ENCODE data around the gene RFX4. TPM values are rescaled to one million over a fixed set of nuclear protein-coding genes. Genes with fewer than 3 reads are reported as not detected.

The RFX4 gene
- total and polyA plus RNA-seq, 2 of the 13 experiments (the other 11 are each of a cell fraction or from before 2014, with no cell fraction given): not detected

DNA sequence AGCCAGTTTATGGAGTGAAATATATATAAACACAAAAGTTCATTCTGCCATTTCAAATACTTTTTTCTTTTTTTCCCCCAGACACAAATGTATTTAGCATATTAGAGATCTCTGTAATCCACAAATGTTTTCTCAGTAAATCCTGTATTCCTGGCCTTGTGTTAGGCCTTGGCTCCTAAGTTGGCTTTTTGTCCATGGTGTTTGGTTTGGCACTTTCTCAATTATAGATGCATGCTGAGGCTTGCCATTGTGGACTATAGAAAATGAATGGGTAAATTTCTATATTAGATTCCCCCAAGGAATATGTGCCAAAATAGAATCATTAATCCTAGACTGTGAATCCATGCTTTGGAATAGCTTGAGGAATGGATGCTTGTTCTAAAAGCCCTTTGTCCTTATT is 208.7 kb downstream of the RFX4 start:
- TF ChIP-seq CCAR2 (optimal IDR thresholded peaks at IDR 0.05; ENCODE audit: low read depth, low read length) (no peak), HIVEP1 (CRISPR knock-in tag; IDR thresholded peaks at IDR 0.05) (no peak), ZNF326 (CRISPR knock-in tag; IDR thresholded peaks at IDR 0.05; ENCODE audit: borderline replicate concordance) (no peak), PPARG (CRISPR knock-in tag; conservative IDR thresholded peaks at IDR 0.05) (no peak), ZNF143 (CRISPR knock-in tag; IDR thresholded peaks at IDR 0.05) (no peak), IRF2 (CRISPR knock-in tag; IDR thresholded peaks at IDR 0.05) (no peak), ZBTB44 (CRISPR knock-in tag; IDR thresholded peaks at IDR 0.05) (no peak), ZNF724P (CRISPR knock-in tag; IDR thresholded peaks at IDR 0.05; ENCODE audit: borderline replicate concordance) (no peak)
- TF ChIP-seq, protein P1, sequence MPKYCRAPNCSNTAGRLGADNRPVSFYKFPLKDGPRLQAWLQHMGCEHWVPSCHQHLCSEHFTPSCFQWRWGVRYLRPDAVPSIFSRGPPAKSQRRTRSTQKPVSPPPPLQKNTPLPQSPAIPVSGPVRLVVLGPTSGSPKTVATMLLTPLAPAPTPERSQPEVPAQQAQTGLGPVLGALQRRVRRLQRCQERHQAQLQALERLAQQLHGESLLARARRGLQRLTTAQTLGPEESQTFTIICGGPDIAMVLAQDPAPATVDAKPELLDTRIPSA (CRISPR knock-in tag; IDR thresholded peaks at IDR 0.05; ENCODE audit: borderline replicate concordance): no peak
- no TSS peak for BruUV-seq (replicated peaks)
- CTCF ChIA-PET (ENCODE audit: low intra/inter-chr PET ratio, low total read pairs): no interaction called here
- H3K27me3 ChIP-seq (ENCODE audit: control insufficient read depth in 1 of 2, insufficient read depth in 2 of 2, low read length in 2 of 2): no peaks in the 10 kb centered on the region
- intact Hi-C loops (cut with micrococcal nuclease; ENCODE audit: unreplicated experiment): no loop called here
- peaks cover 7 to 11% of the 10 kb centered on the region in 2 experiments; a peak in 4 of 5 replicates for H3K36me3 ChIP-seq (replicated peaks in 1 of 2; ENCODE audit: control insufficient read depth in 1 of 2, insufficient read depth in 2 of 2, low read length in 2 of 2)
- H3K4me3 ChIP-seq (replicated peaks in 1 of 3; ENCODE audit: insufficient read depth in 1 of 3, low read depth in 2 of 3, low read length in 3 of 3): no peak overlapping the region
- DNase-seq (ENCODE audit: low spot score) (no peak), ATAC-seq (no peak), FAIRE-seq (no peak)
- no peaks in the 10 kb centered on the region for H3K9me3 ChIP-seq (ENCODE audit: low read length)
- no peaks in the 10 kb centered on the region for H3K79me2 ChIP-seq (ENCODE audit: insufficient read depth, low read length)
- in situ Hi-C loops (cut with HindIII; ENCODE audit: extremely low pct_ligation_motif_present, low pct_unique_long_range_greater_than_20kb): no loop called here
- H3K27ac ChIP-seq (ENCODE audit: extremely low read length, insufficient read depth, low read length): no peak overlapping the region
- no peak overlapping the region for H3K9ac ChIP-seq (ENCODE audit: insufficient read depth, low read depth, low read length)
- no peak overlapping the region for H2AFZ ChIP-seq (ENCODE audit: low read length)
- no peaks in the 10 kb centered on the region for H3K4me1 ChIP-seq (ENCODE audit: insufficient read depth, low read length)
- H3K4me2 ChIP-seq (ENCODE audit: low read depth, low read length): no peak overlapping the region
- H4K20me1 ChIP-seq (ENCODE audit: insufficient read depth, low read length): no peaks in the 10 kb centered on the region
- POLR2A ChIA-PET: no interaction called here
